HEK293T (cell line): ENCODE results near the gene C1QTNF1.

Experiments
- CTCF ChIA-PET: fragments of 350-600 bp; formaldehyde crosslinking; extraction: SDS; loops from one replicate; lab custom pipeline; 2021; ENCODE audit warnings: antibody characterized with exemption, inconsistent platforms; lab: Yijun Ruan, JAX
- POLR2A ChIA-PET: fragments of 350-600 bp; formaldehyde crosslinking; extraction: SDS; loops from one replicate; lab custom pipeline; 2020; ENCODE audit warnings: antibody characterized with exemption, inconsistent platforms; lab: Yijun Ruan, JAX
- DNase-seq: peaks from one replicate; pipeline ENCODE4 v3.0.0; 2012; ENCODE audit warnings: mixed read lengths; ENCODE audit errors: extremely low spot score
- ARNT ChIP-seq: fragments of 450-650 bp; IDR thresholded peaks from 2 replicates; pipeline ENCODE4 v1.6.1; 2017; ENCODE audit warnings: mild to moderate bottlenecking
- BHLHE40 ChIP-seq: fragments of 450-650 bp; IDR thresholded peaks from 2 replicates; pipeline ENCODE4 v1.6.1; 2016; ENCODE audit warnings: mild to moderate bottlenecking, moderate library complexity, borderline replicate concordance
- CTBP1 ChIP-seq: fragments of 450-650 bp; IDR thresholded peaks from 2 replicates; pipeline ENCODE4 v1.6.1; 2016; ENCODE audit warnings: borderline replicate concordance
- ELF4 ChIP-seq: fragments of 450-650 bp; IDR thresholded peaks from 2 replicates; pipeline ENCODE4 v1.6.1; 2017; ENCODE audit warnings: antibody characterized with exemption
- FOXA1 ChIP-seq: fragments of 450-650 bp; IDR thresholded peaks from 2 replicates; pipeline ENCODE4 v1.6.1; 2016; ENCODE audit warnings: mild to moderate bottlenecking
- FOXK2 ChIP-seq: fragments of 450-650 bp; IDR thresholded peaks from 2 replicates; pipeline ENCODE4 v1.6.1; 2016; ENCODE audit warnings: mild to moderate bottlenecking
- FOXM1 ChIP-seq: fragments of 450-650 bp; IDR thresholded peaks from 2 replicates; pipeline ENCODE4 v1.6.1; 2017; ENCODE audit warnings: mild to moderate bottlenecking, borderline replicate concordance
- HDGF ChIP-seq: fragments of 450-650 bp; IDR thresholded peaks from 2 replicates; pipeline ENCODE4 v1.6.1; 2017; ENCODE audit warnings: antibody characterized with exemption, borderline replicate concordance
- L3MBTL2 ChIP-seq: fragments of 450-650 bp; conservative IDR thresholded peaks from 2 replicates; pipeline ENCODE4 v1.6.1; 2016; ENCODE audit warnings: mild to moderate bottlenecking
- LEF1 ChIP-seq: fragments of 450-650 bp; IDR thresholded peaks from 2 replicates; pipeline ENCODE4 v1.6.1; 2017; ENCODE audit warnings: mild to moderate bottlenecking, borderline replicate concordance
- NFRKB ChIP-seq: fragments of 450-650 bp; IDR thresholded peaks from 2 replicates; pipeline ENCODE4 v1.6.1; 2016; ENCODE audit warnings: mild to moderate bottlenecking, moderate library complexity
- SP1 ChIP-seq: fragments of 450-650 bp; IDR thresholded peaks from 2 replicates; pipeline ENCODE4 v1.6.1; 2017
- SUZ12 ChIP-seq: fragments of 450-650 bp; IDR thresholded peaks from 2 replicates; pipeline ENCODE4 v1.6.1; 2016; ENCODE audit warnings: mild to moderate bottlenecking
- TARDBP ChIP-seq: fragments of 450-650 bp; IDR thresholded peaks from 2 replicates; pipeline ENCODE4 v1.6.1; 2016
- ZNF384 ChIP-seq: fragments of 450-650 bp; IDR thresholded peaks from 2 replicates; pipeline ENCODE4 v1.6.1; 2016
- TF ChIP-seq, protein P1 (sequence below): fragments of 450-650 bp; IDR thresholded peaks from 2 replicates; pipeline ENCODE4 v1.6.1; 2016

C1QTNF1 gene

GRCh38 chr17:79081571-79082276, 57.8 kb downstream of the C1QTNF1 start:
- ChIA-PET CTCF (interaction anchor here (0.8 to 1.4 kb wide), 3 partner anchors 15 to 312 kb away, joined by 3 to 4 read pairs (median 3); no protein-coding TSS in a partner anchor), POLR2A (no interaction called here)

GRCh38 chr17:79082311-79083190, 58.6 kb downstream of the C1QTNF1 start:
- DNase-seq: peak; percentile 81
- TF ChIP-seq ARNT (no peak), HDGF (0 out of 2 replicates have a peak, but pooled peaks have one; percentile 5), ZNF384 (no peak)
- POLR2A ChIA-PET: no interaction called here
- CTCF ChIA-PET: interaction anchor here (0.8 to 1.5 kb wide), 4 partner anchors 15 to 311 kb away, joined by 3 to 4 read pairs (median 3); no protein-coding TSS in a partner anchor

More at GRCh38 chr17:79081571-79082276, 57.8 kb downstream of the C1QTNF1 start:
- TF ChIP-seq SUZ12: no peak
- TF ChIP-seq TARDBP: no peak
- TF ChIP-seq, protein P1, sequence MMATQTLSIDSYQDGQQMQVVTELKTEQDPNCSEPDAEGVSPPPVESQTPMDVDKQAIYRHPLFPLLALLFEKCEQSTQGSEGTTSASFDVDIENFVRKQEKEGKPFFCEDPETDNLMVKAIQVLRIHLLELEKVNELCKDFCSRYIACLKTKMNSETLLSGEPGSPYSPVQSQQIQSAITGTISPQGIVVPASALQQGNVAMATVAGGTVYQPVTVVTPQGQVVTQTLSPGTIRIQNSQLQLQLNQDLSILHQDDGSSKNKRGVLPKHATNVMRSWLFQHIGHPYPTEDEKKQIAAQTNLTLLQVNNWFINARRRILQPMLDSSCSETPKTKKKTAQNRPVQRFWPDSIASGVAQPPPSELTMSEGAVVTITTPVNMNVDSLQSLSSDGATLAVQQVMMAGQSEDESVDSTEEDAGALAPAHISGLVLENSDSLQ: no peak
- no peak for TF ChIP-seq ELF4
- TF ChIP-seq FOXM1: no peak
- no peak for DNase-seq

DNA sequence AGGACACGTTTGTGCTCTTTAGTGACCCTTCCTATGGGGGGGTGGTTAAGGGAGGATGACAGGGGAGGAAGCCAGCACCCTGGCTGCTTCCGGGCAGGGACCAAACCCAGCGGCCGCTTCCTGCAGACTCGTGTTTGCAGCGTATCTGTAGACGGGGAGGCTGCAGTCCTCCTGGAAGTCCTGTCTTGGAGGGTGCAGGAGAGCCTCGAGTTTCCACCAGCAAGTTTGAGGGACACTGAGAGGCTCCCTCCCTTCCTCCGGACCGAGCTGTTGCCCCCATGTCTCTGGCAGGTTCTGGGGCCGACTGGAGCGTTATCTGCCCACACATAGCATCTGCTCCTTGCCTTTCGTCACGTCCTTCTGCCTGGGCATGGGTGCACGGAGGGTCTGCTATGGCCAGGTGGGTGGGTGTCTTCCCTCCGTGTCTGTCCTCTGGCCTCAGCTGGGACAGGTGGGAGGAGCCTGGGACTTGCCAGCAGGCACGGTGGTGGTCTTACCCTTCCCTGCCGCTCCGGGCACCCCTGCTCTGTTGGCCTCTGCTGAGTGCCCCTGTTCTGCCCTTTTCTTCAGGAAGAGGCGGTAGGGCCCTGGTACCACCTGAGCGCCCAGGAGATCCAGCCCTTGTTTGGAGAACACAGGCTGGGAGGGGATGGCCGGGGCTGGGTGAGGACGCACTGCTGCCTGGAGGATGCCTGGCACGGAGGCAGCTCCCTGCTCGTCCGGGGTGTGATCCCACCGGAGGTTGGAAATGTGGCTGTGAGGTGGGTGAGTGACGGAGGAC, 59.4 kb downstream of the C1QTNF1 start:
- CTCF ChIA-PET: interaction anchor here (0.7 to 1.5 kb wide), 4 partner anchors 16 to 283 kb away, joined by 3 to 4 read pairs (median 3); no protein-coding TSS in a partner anchor
- POLR2A ChIA-PET: no interaction called here
- TF ChIP-seq ELF4: no peak
- TF ChIP-seq BHLHE40: no peak
- no peak for TF ChIP-seq SP1
- no peak for TF ChIP-seq ARNT
- no peak for TF ChIP-seq L3MBTL2
- no peak for TF ChIP-seq SUZ12
- TF ChIP-seq, protein P1: no peak
- TF ChIP-seq FOXA1: no peak
- TF ChIP-seq LEF1: no peak
- TF ChIP-seq NFRKB: no peak
- TF ChIP-seq ZNF384: no peak
- no peak for TF ChIP-seq TARDBP
- no peak for TF ChIP-seq CTBP1
- no peak for TF ChIP-seq FOXM1
- no peak for TF ChIP-seq HDGF
- TF ChIP-seq FOXK2: no peak
- no peak for DNase-seq

GRCh38 chr17:79084291-79085153, 60.6 kb downstream of the C1QTNF1 start:
- POLR2A ChIA-PET: interaction anchor here (0.9 to 1.5 kb wide), 2 partner anchors 10 to 51 kb away, joined by 3 to 7 read pairs; partner anchors contain the start of gene ENGASE
- no peak for TF ChIP-seq ELF4
- TF ChIP-seq, protein P1: no peak
- TF ChIP-seq TARDBP: no peak
- no peak for TF ChIP-seq SP1
- no peak for TF ChIP-seq FOXM1
- no peak for TF ChIP-seq LEF1
- TF ChIP-seq CTBP1: no peak
- CTCF ChIA-PET: interaction anchor here (1.0 kb wide), 2 partner anchors 24 to 39 kb away, joined by 3 to 5 read pairs; no protein-coding TSS in a partner anchor
- no peak for DNase-seq
